ENCODE results near the gene GHRH.

The GHRH gene

GRCh38 chr20:37240337-37241067, 21.1 kb downstream of the GHRH start:
- in situ Hi-C loops (cut with MboI; ENCODE audit: low sequenced_read_pairs) = no loop called here

DNA sequence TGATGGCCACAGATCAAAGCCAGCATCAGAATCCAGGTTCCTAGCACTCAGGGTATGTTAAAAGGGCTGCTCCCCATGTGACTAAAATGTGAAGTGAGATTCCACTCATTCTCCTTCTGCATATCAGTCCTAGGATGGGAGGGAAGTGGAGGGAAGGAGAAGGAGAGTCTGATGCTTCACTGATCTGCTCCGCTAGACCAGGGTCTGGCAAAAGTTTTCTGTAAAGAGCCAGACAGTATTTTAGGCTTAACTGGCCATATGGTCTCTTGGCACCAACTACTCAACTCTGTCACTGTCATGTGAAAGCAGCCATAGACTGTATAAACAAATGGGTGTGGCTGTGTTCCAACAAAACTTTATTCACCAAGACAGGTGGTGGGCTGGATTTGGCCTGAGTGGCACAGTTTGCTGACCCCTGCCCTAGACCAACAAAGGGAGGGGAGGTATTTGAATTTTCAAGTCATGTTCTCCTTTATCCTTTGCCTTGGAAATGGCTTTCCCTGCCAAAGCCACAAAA, 22.6 kb downstream of the GHRH start:
- in situ Hi-C loops (cut with MboI; ENCODE audit: low sequenced_read_pairs) = no loop called here

DNA sequence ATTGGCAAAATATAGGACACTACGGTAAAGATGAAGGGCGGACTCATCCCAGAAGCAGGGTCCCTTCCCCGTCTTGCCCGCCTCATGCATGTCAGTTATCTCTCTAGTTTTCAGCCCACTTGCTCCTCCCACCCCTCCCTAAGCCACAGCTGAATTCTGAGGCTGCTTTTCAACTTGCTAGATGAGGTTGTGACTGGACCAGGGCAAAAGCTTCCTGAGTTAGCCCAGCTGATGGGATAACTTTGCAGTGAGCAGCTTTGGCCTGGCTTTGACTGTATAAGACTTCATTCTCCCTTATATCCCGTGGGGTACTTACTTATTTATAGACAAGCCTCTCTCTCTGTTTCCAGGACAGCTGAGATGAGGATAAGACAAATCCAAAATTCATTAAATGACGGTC, 23.2 kb downstream of the GHRH start:
- in situ Hi-C loops (cut with MboI; ENCODE audit: low sequenced_read_pairs) = no loop called here

- in situ Hi-C loops (cut with MboI; ENCODE audit: low sequenced_read_pairs) = no loop called here
Observed at GRCh38 chr20:37237656-37238055, 24.0 kb downstream of the GHRH start.

GRCh38 chr20:37236462-37236861, 25.2 kb downstream of the GHRH start:
- in situ Hi-C loops (cut with MboI; ENCODE audit: low sequenced_read_pairs) = no loop called here

DNA sequence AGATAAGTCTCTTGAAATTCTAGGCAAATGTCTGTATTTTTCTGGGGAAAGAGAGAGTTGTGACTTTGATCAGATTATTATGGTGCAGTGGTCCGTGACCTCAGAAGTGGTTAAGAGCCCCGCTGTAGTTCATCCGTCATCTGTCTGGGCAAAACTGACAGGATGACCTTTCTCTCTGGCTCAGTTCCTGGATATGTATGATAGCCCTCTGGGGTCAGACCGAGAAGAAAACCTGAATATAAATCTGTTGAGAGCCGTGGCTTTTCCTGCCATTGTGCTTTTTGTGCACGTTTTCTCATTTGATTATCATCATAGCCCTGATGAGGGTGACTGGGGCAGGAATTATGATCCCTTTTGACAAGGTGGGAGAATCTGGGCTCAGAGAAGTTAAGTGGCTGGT, 26.5 kb downstream of the GHRH start:
- in situ Hi-C loops (cut with MboI; ENCODE audit: low sequenced_read_pairs) = no loop called here

GRCh38 chr20:37234254-37234581, 27.4 kb downstream of the GHRH start:
- in situ Hi-C loops (cut with MboI; ENCODE audit: low sequenced_read_pairs) = no loop called here

- in situ Hi-C loops (cut with MboI; ENCODE audit: low sequenced_read_pairs) = no loop called here
Observed at GRCh38 chr20:37233548-37234253, 27.9 kb downstream of the GHRH start.

DNA sequence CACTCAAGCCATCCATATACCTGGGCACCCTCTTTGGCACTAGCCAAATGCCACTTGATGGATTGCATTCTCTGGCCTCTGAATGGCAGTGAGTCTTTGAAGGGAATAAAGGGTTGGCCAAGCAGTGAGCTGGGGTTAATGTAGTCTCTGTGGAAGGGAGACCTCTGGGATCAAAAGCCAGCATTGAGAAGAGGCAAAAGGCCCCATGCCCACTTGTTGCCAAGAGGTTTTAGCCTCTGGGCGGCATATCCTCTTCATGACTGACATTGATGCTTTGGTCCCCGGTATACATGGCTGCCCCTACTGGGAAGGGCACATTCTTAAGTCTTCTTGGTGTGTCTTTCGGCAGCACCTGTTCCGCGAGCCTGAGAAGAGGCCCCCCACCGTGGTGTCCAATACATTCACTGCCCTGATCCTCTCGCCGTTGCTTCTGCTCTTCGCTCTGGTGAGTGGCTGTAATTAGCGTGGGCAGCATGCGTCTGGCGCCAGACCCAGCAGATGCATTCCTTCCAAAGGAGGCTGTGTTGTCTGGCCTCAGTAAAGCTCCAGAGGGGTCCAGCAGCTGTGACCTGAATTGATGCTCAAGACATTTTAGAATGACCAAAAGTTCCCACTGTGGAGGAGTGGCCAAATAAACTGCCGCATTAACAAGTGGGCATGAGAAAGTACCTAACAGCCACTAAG, 29.5 kb downstream of the GHRH start:
- in situ Hi-C loops (cut with MboI; ENCODE audit: low sequenced_read_pairs) = no loop called here

- in situ Hi-C loops (cut with MboI; ENCODE audit: low sequenced_read_pairs) = no loop called here
Observed at GRCh38 chr20:37230200-37230599, 31.4 kb downstream of the GHRH start.

- in situ Hi-C loops (cut with MboI; ENCODE audit: low sequenced_read_pairs) = no loop called here
Observed at GRCh38 chr20:37229357-37229756, 32.3 kb downstream of the GHRH start.

GRCh38 chr20:37228656-37229055, 33.0 kb downstream of the GHRH start:
- in situ Hi-C loops (cut with MboI; ENCODE audit: low sequenced_read_pairs) = no loop called here

GRCh38 chr20:37228082-37228481, 33.5 kb downstream of the GHRH start:
- in situ Hi-C loops (cut with MboI; ENCODE audit: low sequenced_read_pairs) = no loop called here

DNA sequence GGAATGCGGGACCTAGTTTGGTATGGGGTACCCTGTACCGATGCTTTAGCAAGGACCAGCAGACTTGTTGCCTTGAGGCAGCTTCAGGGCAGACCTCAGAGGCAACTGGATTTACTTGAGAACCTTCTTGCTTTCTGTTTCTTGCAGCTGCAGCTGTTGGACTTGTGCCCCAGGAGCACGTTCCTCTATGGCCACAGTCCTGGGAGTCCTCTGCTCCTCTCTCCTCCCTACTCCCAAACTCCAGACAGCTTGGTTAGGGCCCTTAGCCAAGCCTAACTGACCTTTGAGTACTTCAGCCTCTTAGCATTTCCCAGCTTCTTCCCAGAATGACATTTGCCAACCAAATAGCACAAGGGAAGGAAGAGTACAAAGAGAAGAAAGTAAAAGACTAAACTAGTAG, 34.7 kb downstream of the GHRH start:
- in situ Hi-C loops (cut with MboI; ENCODE audit: low sequenced_read_pairs) = no loop called here

GRCh38 chr20:37225146-37225545, 36.5 kb downstream of the GHRH start:
- in situ Hi-C loops (cut with MboI; ENCODE audit: low sequenced_read_pairs) = no loop called here

DNA sequence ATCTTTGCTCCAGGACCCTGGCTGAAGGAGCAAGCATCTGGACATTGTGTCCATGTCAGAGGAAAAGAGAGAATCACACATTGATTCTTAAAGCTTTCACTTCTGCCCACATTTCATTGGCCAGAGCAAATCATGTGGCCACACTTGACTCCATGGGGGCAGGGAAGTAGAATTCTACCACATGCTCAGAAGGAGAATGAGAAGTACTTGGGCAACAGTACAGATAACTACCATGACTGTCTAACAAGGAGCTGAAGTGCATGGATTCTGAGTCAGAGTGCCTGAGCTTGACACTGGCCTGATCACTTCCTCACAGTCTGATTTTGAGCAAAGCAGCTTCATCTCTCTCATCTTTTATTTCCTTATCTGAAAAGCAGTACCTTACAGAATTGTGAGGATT, 38.6 kb downstream of the GHRH start:
- in situ Hi-C loops (cut with MboI; ENCODE audit: low sequenced_read_pairs) = no loop called here

- in situ Hi-C loops (cut with MboI; ENCODE audit: low sequenced_read_pairs) = no loop called here
Observed at GRCh38 chr20:37222086-37222485, 39.5 kb downstream of the GHRH start.

- in situ Hi-C loops (cut with MboI; ENCODE audit: low sequenced_read_pairs) = no loop called here
Observed at GRCh38 chr20:37220731-37221130, 40.9 kb downstream of the GHRH start.

- in situ Hi-C loops (cut with MboI; ENCODE audit: low sequenced_read_pairs) = no loop called here
Observed at GRCh38 chr20:37219751-37220668, 41.6 kb downstream of the GHRH start.

- in situ Hi-C loops (cut with MboI; ENCODE audit: low sequenced_read_pairs) = no loop called here
Observed at GRCh38 chr20:37218976-37219375, 42.6 kb downstream of the GHRH start.

DNA sequence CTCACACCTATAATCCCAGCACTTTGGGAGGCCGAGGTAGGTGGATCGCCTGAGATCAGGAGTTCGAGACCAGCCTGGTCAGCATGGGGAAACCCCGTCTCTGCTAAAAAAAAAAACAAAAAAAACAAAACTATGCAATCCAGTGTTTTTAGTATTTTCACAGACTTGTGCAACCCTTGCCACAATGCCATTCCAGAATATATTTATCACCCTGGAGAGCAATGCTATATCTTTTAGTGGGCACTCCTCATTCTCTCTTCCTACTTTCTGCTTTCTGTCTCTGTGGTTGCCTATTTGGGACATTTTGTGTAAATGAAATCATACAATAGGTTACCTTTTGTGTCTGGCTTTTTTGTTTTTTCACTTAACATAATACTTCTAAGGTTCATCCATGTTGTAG, 43.2 kb downstream of the GHRH start:
- in situ Hi-C loops (cut with MboI; ENCODE audit: low sequenced_read_pairs) = no loop called here

Data from HL-60/S4 treated with phorbol 12-myristate 13-acetate at 8.2 ng/mL for 4 days and 3 days (cell line).